Activated naive CD4-positive, alpha-beta T cell treated with anti-CD3 and anti-CD28 coated beads, Interleukin-2, amount 10 ng/mL, durations not matched to agents 7 days and 5 days (primary cell): ENCODE data around the gene EXD3.

Experiments
- CTCF ChIA-PET: fragments of 350-600 bp; sonication (Branson Sonifier 250); formaldehyde crosslinking; loops from one replicate; lab custom pipeline; 2021; ENCODE audit warnings: antibody characterized with exemption; lab: Charles Lee
- DNase-seq: peaks from one replicate; pipeline ENCODE4 v3.0.0-alpha.2; 2020
- H3K27ac Mint-ChIP-seq: one replicate; pipeline ENCODE4 v1.8.0; 2021; ENCODE audit warnings: mild to moderate bottlenecking, moderate library complexity, mixed read lengths
- H3K27me3 Mint-ChIP-seq: one replicate; pipeline ENCODE4 v1.8.0; 2021; ENCODE audit warnings: mild to moderate bottlenecking, mixed read lengths
- H3K36me3 Mint-ChIP-seq: one replicate; pipeline ENCODE4 v1.8.0; 2021; ENCODE audit warnings: mixed read lengths
- H3K4me1 Mint-ChIP-seq: one replicate; pipeline ENCODE4 v1.8.0; 2021; ENCODE audit warnings: mixed read lengths
- H3K4me3 Mint-ChIP-seq: one replicate; pipeline ENCODE4 v1.8.0; 2021; ENCODE audit warnings: mild to moderate bottlenecking, moderate library complexity, mixed read lengths
- H3K9me3 Mint-ChIP-seq: one replicate; pipeline ENCODE4 v1.8.0; 2021; ENCODE audit warnings: mixed read lengths

Gene EXD3

DNA sequence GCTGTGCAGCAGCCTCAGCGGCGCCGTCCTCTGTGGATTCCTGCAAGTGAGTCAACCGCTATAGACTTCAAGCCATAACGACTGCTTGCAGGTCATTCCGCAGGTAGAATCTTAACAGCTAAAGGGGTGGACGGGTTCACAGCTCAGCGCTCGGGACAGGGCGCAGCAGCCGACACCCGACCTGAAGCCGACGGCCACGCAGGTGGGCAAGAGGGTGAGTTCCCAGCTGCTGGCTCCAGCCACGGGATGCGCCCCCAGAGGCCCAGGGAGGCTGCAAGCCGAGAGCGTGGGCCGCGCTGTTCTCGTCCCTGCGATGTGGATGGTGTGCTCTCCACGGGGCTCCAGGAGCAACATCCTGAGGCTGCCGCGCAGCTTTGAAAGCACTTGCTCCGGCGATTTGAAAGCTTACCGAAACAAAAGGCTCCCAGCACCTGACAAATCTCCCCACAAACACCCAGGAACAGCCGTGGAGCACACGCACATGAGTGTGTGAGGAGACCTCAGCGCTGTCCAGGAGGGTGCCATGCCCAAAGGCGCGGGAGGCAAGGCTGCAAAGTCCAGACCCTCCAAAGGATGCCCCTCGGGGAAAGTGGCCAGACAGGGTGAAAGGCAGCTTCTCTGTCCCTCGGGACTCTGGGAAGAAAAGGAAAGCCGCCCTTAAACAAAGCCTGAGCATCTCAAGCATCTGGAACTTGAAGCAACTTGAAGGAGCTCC lies 48.7 kb downstream of the EXD3 start:
- DNase-seq, result no peak
- Mint-ChIP-seq H3K27ac (no peak overlapping the region), H3K27me3 (no peaks in the 10 kb centered on the region), H3K36me3 (no peaks in the 10 kb centered on the region), H3K9me3 (peaks cover 10% of the 10 kb centered on the region), H3K4me3 (no peak overlapping the region), H3K4me1 (no peaks in the 10 kb centered on the region)
- CTCF ChIA-PET, result interaction anchor here (1.4 kb wide), 1 partner anchor 72 kb away, joined by 4 read pairs; the partner anchor contains the start of gene NRARP

- no peak overlapping the region for H3K27ac Mint-ChIP-seq
- H3K4me1 Mint-ChIP-seq, result no peaks in the 10 kb centered on the region
- H3K4me3 Mint-ChIP-seq, result no peak overlapping the region
- H3K36me3 Mint-ChIP-seq, result no peaks in the 10 kb centered on the region
- CTCF ChIA-PET, result no interaction called here
- H3K27me3 Mint-ChIP-seq, result no peaks in the 10 kb centered on the region
- peaks cover 9% of the 10 kb centered on the region for H3K9me3 Mint-ChIP-seq
- DNase-seq, result no peak
Measured at GRCh38 chr9:137373611-137373980, 49.4 kb downstream of the EXD3 start.

GRCh38 chr9:137372693-137373610 lies 50.0 kb downstream of the EXD3 start:
- Mint-ChIP-seq H3K36me3 (no peaks in the 10 kb centered on the region), H3K4me3 (no peak overlapping the region), H3K27me3 (no peaks in the 10 kb centered on the region), H3K27ac (no peak overlapping the region), H3K9me3 (peaks cover 5% of the 10 kb centered on the region), H3K4me1 (no peaks in the 10 kb centered on the region)
- CTCF ChIA-PET, result no interaction called here
- no peak for DNase-seq

DNA sequence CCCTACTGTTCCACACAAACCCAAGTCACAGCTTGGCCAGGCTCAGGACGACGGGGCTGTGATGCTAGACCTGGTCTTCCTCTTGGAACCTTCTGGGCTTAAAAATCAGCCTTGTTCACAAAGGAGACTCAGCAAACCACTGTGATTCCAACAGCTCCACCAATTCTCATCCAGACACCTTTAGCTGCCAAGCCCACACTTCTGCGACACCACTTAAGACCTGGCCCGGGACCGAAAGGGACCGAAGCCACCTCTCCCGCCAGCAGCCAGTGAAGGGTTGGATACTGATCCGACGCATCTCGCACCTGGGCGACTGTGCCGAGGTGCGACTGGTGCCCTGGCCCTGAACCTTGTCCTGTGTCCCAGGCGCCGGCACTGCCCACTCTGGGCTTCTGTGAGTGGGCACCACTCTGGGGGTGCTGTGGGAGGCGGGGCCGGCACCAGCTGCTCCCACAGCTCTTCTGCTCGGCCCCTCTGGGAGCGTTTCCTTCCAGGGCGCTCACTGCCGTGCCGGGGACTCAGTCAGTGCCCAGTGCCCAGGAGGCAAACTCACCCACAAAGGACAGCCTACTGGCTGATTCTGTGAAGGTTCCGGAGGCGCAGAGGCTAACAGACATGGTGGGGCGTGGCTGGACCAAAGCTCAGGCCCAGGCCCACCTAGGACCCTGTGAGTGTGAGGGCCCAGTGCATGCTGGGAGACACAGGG lies 50.9 kb downstream of the EXD3 start:
- CTCF ChIA-PET, result no interaction called here
- DNase-seq, result no peak
- Mint-ChIP-seq H3K4me1 (no peaks in the 10 kb centered on the region), H3K27ac (no peak overlapping the region), H3K4me3 (no peak overlapping the region), H3K36me3 (no peaks in the 10 kb centered on the region), H3K9me3 (peaks cover 5% of the 10 kb centered on the region), H3K27me3 (no peaks in the 10 kb centered on the region)

GRCh38 chr9:137371521-137371941 lies 51.4 kb downstream of the EXD3 start:
- Mint-ChIP-seq H3K27me3 (no peaks in the 10 kb centered on the region), H3K27ac (no peak overlapping the region), H3K36me3 (no peaks in the 10 kb centered on the region), H3K4me1 (no peaks in the 10 kb centered on the region), H3K4me3 (no peak overlapping the region), H3K9me3 (peaks cover 5% of the 10 kb centered on the region)
- CTCF ChIA-PET, result no interaction called here
- no peak for DNase-seq

- H3K27me3 Mint-ChIP-seq, result no peaks in the 10 kb centered on the region
- no peaks in the 10 kb centered on the region for H3K4me1 Mint-ChIP-seq
- H3K36me3 Mint-ChIP-seq, result no peaks in the 10 kb centered on the region
Measured at GRCh38 chr9:137370865-137371520, 52.0 kb downstream of the EXD3 start.

GRCh38 chr9:137369911-137370764 lies 52.8 kb downstream of the EXD3 start:
- H3K36me3 Mint-ChIP-seq, result peaks cover 2% of the 10 kb centered on the region
- H3K4me1 Mint-ChIP-seq, result no peaks in the 10 kb centered on the region
- CTCF ChIA-PET, result no interaction called here

More at GRCh38 chr9:137370865-137371520, 52.0 kb downstream of the EXD3 start:
- no peak for DNase-seq
- H3K4me3 Mint-ChIP-seq, result no peak overlapping the region
- no peak overlapping the region for H3K27ac Mint-ChIP-seq
- H3K9me3 Mint-ChIP-seq, result peaks cover 5% of the 10 kb centered on the region
- CTCF ChIA-PET, result no interaction called here

DNA sequence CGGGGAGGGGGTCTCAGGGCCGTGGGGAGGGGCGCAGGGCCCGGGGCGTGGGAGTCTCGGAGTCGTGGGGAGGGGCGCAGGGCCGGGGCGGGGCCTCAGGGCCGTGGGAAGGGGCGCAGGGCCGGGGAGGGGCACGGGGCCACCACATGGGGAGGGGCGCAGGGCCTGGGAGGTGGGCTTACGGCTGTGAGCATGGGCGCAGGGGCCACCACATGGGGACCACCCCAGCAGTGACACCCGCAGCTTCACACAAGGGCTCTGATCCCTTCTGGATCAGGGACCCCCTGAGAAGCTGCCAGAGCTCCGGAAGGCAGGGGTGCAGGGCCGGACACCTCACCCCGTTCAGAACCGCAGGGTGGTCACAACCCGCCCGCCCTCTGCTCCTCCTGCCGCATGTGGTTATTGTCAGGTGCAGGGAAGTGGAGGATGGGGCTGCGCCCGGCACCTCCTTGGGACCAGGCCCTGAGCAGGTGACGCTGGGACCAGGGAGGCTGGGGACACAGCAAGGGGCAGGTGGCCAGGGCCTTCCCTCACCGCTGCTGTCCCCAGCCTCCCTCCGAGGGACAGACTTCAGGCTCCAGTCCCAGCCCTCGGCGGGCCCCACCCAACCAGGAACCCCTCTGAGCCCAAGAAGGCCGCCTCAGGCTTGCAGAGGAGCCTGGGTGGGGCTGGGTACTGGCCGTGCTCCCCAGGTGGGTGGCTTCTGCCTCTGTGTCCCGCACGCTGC lies 53.7 kb downstream of the EXD3 start:
- H3K9me3 Mint-ChIP-seq, result peaks cover 6% of the 10 kb centered on the region
- H3K27me3 Mint-ChIP-seq, result no peaks in the 10 kb centered on the region
- CTCF ChIA-PET, result no interaction called here
- no peak for DNase-seq
- H3K27ac Mint-ChIP-seq, result no peak overlapping the region
- H3K4me1 Mint-ChIP-seq, result no peaks in the 10 kb centered on the region
- H3K4me3 Mint-ChIP-seq, result no peak overlapping the region
- H3K36me3 Mint-ChIP-seq, result peaks cover 2% of the 10 kb centered on the region

More at GRCh38 chr9:137369911-137370764, 52.8 kb downstream of the EXD3 start:
- Mint-ChIP-seq H3K4me3 (no peak overlapping the region), H3K27me3 (no peaks in the 10 kb centered on the region), H3K27ac (no peak overlapping the region), H3K9me3 (peaks cover 6% of the 10 kb centered on the region)
- DNase-seq, result no peak

DNA sequence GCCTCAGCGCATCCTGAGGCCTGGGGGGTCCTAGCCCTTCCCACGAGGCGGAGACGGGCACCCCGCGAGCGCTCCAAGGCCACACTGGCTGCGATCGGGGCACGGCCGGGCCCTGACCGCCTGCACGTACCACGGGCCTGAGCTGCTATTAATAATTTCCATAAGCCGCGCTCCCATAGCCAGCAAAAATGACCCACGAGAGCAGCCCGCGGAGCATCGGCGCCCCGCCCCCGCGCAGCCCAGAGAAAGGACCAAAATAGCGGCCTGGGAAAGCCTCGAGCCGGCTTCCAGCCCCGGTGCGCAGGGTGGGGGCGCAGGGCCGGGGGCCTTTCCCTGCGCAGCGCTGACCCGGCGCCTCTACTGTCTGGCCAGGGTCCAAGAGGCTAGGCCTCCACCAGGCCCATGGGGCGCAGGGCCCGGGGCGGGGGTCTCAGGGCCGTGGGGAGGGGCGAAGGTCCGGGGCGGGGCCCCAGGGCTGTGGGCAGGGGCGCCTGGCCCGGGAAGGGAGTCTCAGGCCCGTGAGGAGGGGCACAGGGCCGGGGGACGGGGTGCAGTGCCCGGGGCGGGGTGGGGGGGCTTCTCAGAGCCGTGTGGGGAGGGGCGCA lies 54.4 kb downstream of the EXD3 start:
- Mint-ChIP-seq H3K36me3 (peaks cover 2% of the 10 kb centered on the region), H3K4me3 (no peak overlapping the region), H3K27me3 (no peaks in the 10 kb centered on the region), H3K4me1 (no peaks in the 10 kb centered on the region), H3K27ac (no peak overlapping the region), H3K9me3 (peaks cover 8% of the 10 kb centered on the region)
- CTCF ChIA-PET, result no interaction called here
- no peak for DNase-seq

DNA sequence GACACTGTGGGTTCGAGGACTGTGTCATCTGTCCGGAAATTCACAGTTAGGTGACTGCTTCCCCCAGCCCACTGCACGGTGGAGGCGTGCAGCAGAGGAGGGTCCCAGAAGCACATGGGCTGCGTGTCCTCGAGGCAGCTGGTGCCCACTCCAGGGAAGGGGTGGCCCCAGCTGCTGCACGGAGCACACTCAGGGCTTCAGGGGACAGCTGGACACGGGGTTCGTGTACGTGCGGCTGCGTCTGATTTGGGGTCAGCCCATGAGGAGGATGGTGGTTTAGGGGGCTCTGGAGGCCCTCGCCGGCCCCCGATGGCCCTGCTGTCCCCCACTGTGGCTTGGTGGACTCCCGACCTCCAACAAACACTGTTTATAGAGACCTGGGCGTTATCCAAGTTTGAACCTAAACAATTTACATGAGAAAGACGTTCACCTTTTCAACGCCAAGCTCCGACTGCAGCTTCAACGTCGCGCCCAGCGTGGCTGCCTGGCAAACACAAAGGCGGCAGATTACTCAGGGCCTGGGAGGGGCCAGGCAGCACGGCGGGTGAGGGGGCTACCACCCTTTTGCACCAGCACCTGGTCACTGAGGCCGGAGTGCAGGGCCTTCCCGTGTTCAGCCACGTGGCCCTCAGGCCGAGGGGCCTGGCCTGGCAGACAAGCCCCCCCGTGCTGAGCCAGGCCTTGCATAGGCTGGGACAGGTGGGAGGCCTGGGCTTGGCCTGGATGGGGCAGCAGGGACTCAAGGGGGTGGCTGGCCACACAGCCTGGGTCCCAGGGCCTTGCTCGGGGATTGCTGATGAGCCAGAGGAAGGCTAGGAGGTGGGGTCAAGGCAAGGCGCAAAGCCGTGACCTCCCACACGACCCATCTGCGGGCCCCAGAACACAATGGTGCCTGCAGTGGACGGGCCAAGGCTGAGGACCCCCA lies 55.2 kb downstream of the EXD3 start:
- Mint-ChIP-seq H3K36me3 (peaks cover 2% of the 10 kb centered on the region), H3K27ac (no peak overlapping the region), H3K27me3 (peaks cover under 1% of the 10 kb centered on the region), H3K4me3 (no peak overlapping the region), H3K9me3 (peaks cover 8% of the 10 kb centered on the region), H3K4me1 (no peaks in the 10 kb centered on the region)
- DNase-seq, result no peak
- CTCF ChIA-PET, result interaction anchor here (0.5 kb wide), 1 partner anchor 10 kb away, joined by 3 read pairs; no protein-coding TSS in a partner anchor

- Mint-ChIP-seq H3K27ac (no peak overlapping the region), H3K4me3 (no peak overlapping the region), H3K9me3 (peaks cover 9% of the 10 kb centered on the region), H3K36me3 (peaks cover 2% of the 10 kb centered on the region), H3K4me1 (no peaks in the 10 kb centered on the region), H3K27me3 (peaks cover 5% of the 10 kb centered on the region)
- CTCF ChIA-PET, result no interaction called here
- DNase-seq, result no peak
Measured at GRCh38 chr9:137366891-137367381, 56.0 kb downstream of the EXD3 start.
